Chondrocyte (in vitro differentiated cells): ENCODE data around the gene MRGPRD. TPM values are rescaled to one million over a fixed set of nuclear protein-coding genes. Genes with fewer than 3 reads are reported as not detected.
A peak's percentile ranks its signal among the peaks of the same experiment; 100 is the strongest.

Experiments
- DNase-seq: peaks from one replicate; pipeline ENCODE4 v3.0.0; 2021; ENCODE audit warnings: mixed read lengths, low spot score
- H3K27ac Mint-ChIP-seq: one replicate; pipeline ENCODE4 v1.8.0; 2021; ENCODE audit warnings: mild to moderate bottlenecking, moderate library complexity, mixed read lengths; ENCODE audit not compliant: unreplicated experiment
- H3K27me3 Mint-ChIP-seq: 2 replicates; pipeline ENCODE4 v1.8.0; 2021; ENCODE audit warnings: low read depth, mixed read lengths
- H3K36me3 Mint-ChIP-seq: 2 replicates; pipeline ENCODE4 v1.8.0; 2021; ENCODE audit warnings: low read depth, mixed read lengths
- H3K4me1 Mint-ChIP-seq: 2 replicates; pipeline ENCODE4 v1.8.0; 2021; ENCODE audit warnings: low read depth, mild to moderate bottlenecking, mixed read lengths
- H3K4me3 Mint-ChIP-seq: one replicate; pipeline ENCODE4 v1.8.0; 2021; ENCODE audit warnings: mild to moderate bottlenecking, moderate library complexity, mixed read lengths; ENCODE audit not compliant: unreplicated experiment
- H3K9me3 Mint-ChIP-seq: 2 replicates; pipeline ENCODE4 v1.8.0; 2021; ENCODE audit warnings: low read depth, mixed read lengths
- CTCF ChIP-seq: fragments of 200-600 bp; sonication (generic); IDR thresholded peaks from 2 replicates; pipeline ENCODE4 v1.5.0; 2021; ENCODE audit warnings: antibody characterized with exemption, mild to moderate bottlenecking, moderate library complexity
- total RNA-seq: library from RNA; stranded (reverse); gene quantifications from 3 replicates; pipeline ENCODE4 v1.2.1, GENCODE V29; 2021

Gene MRGPRD
- total RNA-seq, 1 donor from 2014 or later, result not detected

GRCh38 chr11:68979931-68980775 is 633 bp downstream of the MRGPRD start:
- no peaks in the 10 kb centered on the region for H3K4me1 Mint-ChIP-seq
- peaks cover 35% of the 10 kb centered on the region for H3K27me3 Mint-ChIP-seq
- peak; percentile 78 for DNase-seq
- no peak for TF ChIP-seq CTCF
- no peak overlapping the region for H3K4me3 Mint-ChIP-seq
- peaks cover 14% of the 10 kb centered on the region for H3K9me3 Mint-ChIP-seq
- peaks cover 4% of the 10 kb centered on the region for H3K36me3 Mint-ChIP-seq
- no peak overlapping the region for H3K27ac Mint-ChIP-seq

GRCh38 chr11:68978931-68979594 is 1.7 kb downstream of the MRGPRD start:
- Mint-ChIP-seq H3K9me3 (peaks cover 14% of the 10 kb centered on the region), H3K27ac (no peak overlapping the region), H3K4me1 (no peaks in the 10 kb centered on the region), H3K27me3 (peaks cover 28% of the 10 kb centered on the region), H3K4me3 (no peak overlapping the region), H3K36me3 (peaks cover 4% of the 10 kb centered on the region)
- no peak for TF ChIP-seq CTCF
- peak; percentile 69 for DNase-seq

GRCh38 chr11:68978626-68978930 is 2.2 kb downstream of the MRGPRD start:
- no peak for DNase-seq
- peaks cover 14% of the 10 kb centered on the region for H3K9me3 Mint-ChIP-seq
- no peak for TF ChIP-seq CTCF
- H3K27me3 Mint-ChIP-seq, result peaks cover 26% of the 10 kb centered on the region
- H3K27ac Mint-ChIP-seq, result no peak overlapping the region
- H3K36me3 Mint-ChIP-seq, result peaks cover 4% of the 10 kb centered on the region
- no peaks in the 10 kb centered on the region for H3K4me1 Mint-ChIP-seq
- H3K4me3 Mint-ChIP-seq, result no peak overlapping the region

GRCh38 chr11:68977781-68978625 is 2.8 kb downstream of the MRGPRD start:
- Mint-ChIP-seq H3K36me3 (peaks cover 4% of the 10 kb centered on the region), H3K4me1 (no peaks in the 10 kb centered on the region), H3K27ac (no peak overlapping the region), H3K9me3 (peaks cover 14% of the 10 kb centered on the region), H3K27me3 (peaks cover 26% of the 10 kb centered on the region), H3K4me3 (no peak overlapping the region)
- no peak for TF ChIP-seq CTCF
- DNase-seq, result peak; percentile 59

DNA sequence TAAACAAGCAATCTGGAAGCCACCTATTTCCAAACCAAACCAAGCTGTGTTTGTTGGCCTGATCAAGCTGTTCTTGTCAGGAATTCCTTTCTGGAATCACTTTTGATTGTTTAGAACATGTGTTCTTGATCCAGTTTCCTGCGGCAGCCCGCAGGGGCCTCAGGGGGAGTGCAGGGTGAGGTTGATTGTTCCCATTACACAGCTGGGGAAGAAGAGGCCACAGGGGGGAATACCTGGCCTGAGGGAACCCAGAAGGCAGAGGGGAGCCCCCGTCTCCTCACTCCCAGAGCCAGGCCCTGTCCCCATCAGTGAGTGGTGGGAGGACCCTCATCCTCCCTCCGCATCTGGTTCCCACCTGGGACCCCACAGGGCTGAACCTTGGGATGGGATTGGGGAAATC is 4.2 kb downstream of the MRGPRD start:
- Mint-ChIP-seq H3K9me3 (peaks cover under 1% of the 10 kb centered on the region), H3K27me3 (peaks cover 17% of the 10 kb centered on the region), H3K36me3 (no peaks in the 10 kb centered on the region), H3K4me3 (no peak overlapping the region), H3K4me1 (no peaks in the 10 kb centered on the region), H3K27ac (no peak overlapping the region)
- no peak for TF ChIP-seq CTCF
- peak; percentile 49 for DNase-seq
